B cell (primary cell): Measurements from ENCODE around the gene GON7. TPM values are rescaled to one million over a fixed set of nuclear protein-coding genes. Genes with fewer than 3 reads are reported as not detected.

Experiments
- ATAC-seq: fragments of 200-7000 bp; cut with Tn5 transposase; one replicate; pipeline ENCODE4 v1.10.0; 2021; ENCODE audit warnings: low read depth, mild to moderate bottlenecking, moderate number of reproducible peaks, moderate library complexity
- CTCF ChIA-PET: fragments of 350-600 bp; sonication (Branson Sonifier 250); formaldehyde crosslinking; loops from one replicate; lab custom pipeline; 2021; ENCODE audit warnings: antibody characterized with exemption, inconsistent platforms; lab: Charles Lee
- POLR2A ChIA-PET: fragments of 350-600 bp; sonication (Branson Sonifier 250); formaldehyde crosslinking; loops from one replicate; lab custom pipeline; 2021; ENCODE audit warnings: antibody characterized with exemption; lab: Charles Lee
- DNase-seq: peaks from one replicate; pipeline ENCODE4 v3.0.0; 2013
- H2AFZ ChIP-seq: 2 replicates; pipeline ENCODE4 v1.6.1; 2012; ENCODE audit warnings: mild to moderate bottlenecking, low read depth, low read length; ENCODE audit not compliant: insufficient read depth, poor library complexity, severe bottlenecking
- H3K27ac ChIP-seq, 2 donors: 1 replicate in 1 of 2; 2 replicates in 1 of 2; pipeline ENCODE4 v1.5.1; 2012 to 2013; ENCODE audit warnings: low read length in 2 of 2, mild to moderate bottlenecking in 2 of 2, moderate library complexity in 1 of 2
- H3K27me3 ChIP-seq, 4 experiments: fragments of 200-600 bp in 1 of 4; sonication (generic) in 1 of 4; replicated peaks in 1 of 4; 1 replicate in 2 of 4; 2 replicates in 2 of 4; pipeline versions ENCODE4 v1.6.1 to v1.7.0; 2013 to 2016; ENCODE audit warnings: low read length in 3 of 4, mild to moderate bottlenecking in 2 of 4, mixed read lengths in 1 of 4, moderate library complexity in 1 of 4; ENCODE audit not compliant: insufficient read depth in 4 of 4, control insufficient read depth in 3 of 4; ENCODE audit errors: control extremely low read depth in 1 of 4
- H3K36me3 ChIP-seq, 2 experiments: replicated peaks in 1 of 2; 1 replicate in 1 of 2; 2 replicates in 1 of 2; pipeline versions ENCODE4 v1.6.1 to v1.7.1; 2013; ENCODE audit warnings: low read length in 1 of 2; ENCODE audit not compliant: insufficient read depth in 2 of 2, control insufficient read depth in 1 of 2; ENCODE audit errors: control extremely low read depth in 1 of 2, extremely low read depth in 1 of 2
- H3K4me1 ChIP-seq, 2 donors: fragments of 200-600 bp in 1 of 2; sonication (generic) in 1 of 2; 1 replicate in 1 of 2; 2 replicates in 1 of 2; pipeline versions ENCODE4 v1.5.1 to v1.6.1; 2013 to 2017; ENCODE audit warnings: low read length in 2 of 2; ENCODE audit not compliant: control insufficient read depth in 2 of 2, insufficient read depth in 2 of 2
- H3K4me2 ChIP-seq: replicated peaks from 2 replicates; pipeline ENCODE3; 2012; ENCODE audit warnings: mild to moderate bottlenecking, low read depth, low read length; ENCODE audit not compliant: poor library complexity, severe bottlenecking
- H3K4me3 ChIP-seq, 5 experiments: fragments of 200-600 bp in 1 of 5; sonication (generic) in 1 of 5; 1 replicate in 3 of 5; 2 replicates in 2 of 5; pipeline versions ENCODE4 v1.5.1 to v1.7.0; 2011 to 2016; ENCODE audit warnings: low read length in 4 of 5, mild to moderate bottlenecking in 4 of 5, low read depth in 2 of 5, control low read depth in 1 of 5, moderate library complexity in 1 of 5; ENCODE audit not compliant: insufficient read depth in 1 of 5; ENCODE audit errors: control extremely low read depth in 1 of 5, extremely low read depth in 1 of 5
- H3K79me2 ChIP-seq: fragments of 200-600 bp; sonication (generic); one replicate; pipeline ENCODE4 v1.6.0; 2016; ENCODE audit warnings: low read length; ENCODE audit not compliant: control insufficient read depth, insufficient read depth
- H3K9ac ChIP-seq: fragments of 200-600 bp; sonication (generic); 2 replicates; pipeline ENCODE4 v1.6.1; 2017; ENCODE audit warnings: mild to moderate bottlenecking, low read length, moderate library complexity
- H3K9me3 ChIP-seq, 3 donors: one replicate each; pipeline versions ENCODE4 v1.6.1 to v1.7.1; 2013; ENCODE audit warnings: low read length in 2 of 3; ENCODE audit not compliant: control insufficient read depth in 2 of 3, insufficient read depth in 1 of 3; ENCODE audit errors: control extremely low read depth in 1 of 3
- H4K20me1 ChIP-seq: 2 replicates; pipeline ENCODE4 v1.6.0; 2012; ENCODE audit warnings: mild to moderate bottlenecking, low read length; ENCODE audit not compliant: insufficient read depth, control insufficient read depth, poor library complexity, severe bottlenecking
- H3K27ac Mint-ChIP-seq: one replicate; pipeline ENCODE4 v1.8.0; 2021; ENCODE audit warnings: mixed read lengths
- H3K27me3 Mint-ChIP-seq: one replicate; pipeline ENCODE4 v1.8.0; 2021; ENCODE audit warnings: mixed read lengths
- H3K4me1 Mint-ChIP-seq: one replicate; pipeline ENCODE4 v1.8.0; 2021; ENCODE audit warnings: mixed read lengths
- H3K4me3 Mint-ChIP-seq: one replicate; pipeline ENCODE4 v1.8.0; 2021; ENCODE audit warnings: mixed read lengths
- H3K9me3 Mint-ChIP-seq: one replicate; pipeline ENCODE4 v1.8.0; 2022; ENCODE audit warnings: mixed read lengths; ENCODE audit not compliant: insufficient read depth
- CTCF ChIP-seq: fragments of 200-600 bp; IDR thresholded peaks from one replicate; pipeline ENCODE4 v1.8.0; 2022; ENCODE audit warnings: antibody characterized with exemption, mild to moderate bottlenecking
- EZH2 ChIP-seq: IDR thresholded peaks from 2 replicates; pipeline ENCODE4 v1.6.1; 2012; ENCODE audit warnings: borderline replicate concordance, low read depth, mild to moderate bottlenecking, moderate library complexity, low read length; ENCODE audit not compliant: insufficient read depth, poor library complexity, severe bottlenecking
- WGBS: methylation state at CpG from one replicate; pipeline ENCODE4 v1.1.5; 2013; ENCODE audit warnings: missing lambda C conversion rate; ENCODE audit not compliant: insufficient coverage; 5-methylcytosine and 5-hydroxymethylcytosine counted together
- intact Hi-C: fragments of 100-400 bp; cut with micrococcal nuclease; formaldehyde crosslinking; loops from one replicate; pipeline ENCODE4 v1.10.0; 2022
- polyA plus RNA-seq: library from polyadenylated mRNA; depleted of rRNA; stranded (reverse); fragments of >200 nt; gene quantifications from 2 replicates; pipeline ENCODE4 v1.2.3, GENCODE V29; 2012
- total RNA-seq, 2 donors: library from RNA; stranded (reverse); fragments of 120-200 nt in 1 of 2; gene quantifications; 1 replicate in 1 of 2; 2 replicates in 1 of 2; pipeline versions ENCODE4 v1.2.3 to v1.2.4, GENCODE V29; 2013 to 2022

The GON7 gene
- total and polyA plus RNA-seq, 2 donors (not counting 1 experiment from before 2014, with no cell fraction given), result 4.3 to 8.9 TPM

GRCh38 chr14:93223565-93223964, 16.7 kb upstream of the GON7 start:
- POLR2A ChIA-PET, result no interaction called here
- Histone ChIP-seq H4K20me1 (no peaks in the 10 kb centered on the region), H3K27me3 (no peaks in the 10 kb centered on the region), H3K9me3 (no peaks in the 10 kb centered on the region), H3K9ac (no peak overlapping the region), H3K4me2 (no peak overlapping the region), H3K79me2 (no peaks in the 10 kb centered on the region), H3K4me3 (no peak overlapping the region), H3K27ac (no peak overlapping the region), H2AFZ (no peak overlapping the region), H3K4me1 (no peaks in the 10 kb centered on the region), H3K36me3 (peaks cover 12 to 74% of the 10 kb centered on the region in 2 experiments)
- no peaks in the 10 kb centered on the region for H3K27me3 Mint-ChIP-seq
- WGBS, result 99% methylated on average over 23 of the region's 27 CpGs
- H3K9me3 Mint-ChIP-seq, result no peaks in the 10 kb centered on the region
- no peaks in the 10 kb centered on the region for H3K4me1 Mint-ChIP-seq
- DNase-seq (no peak), ATAC-seq (no peak)
- intact Hi-C loops, result no loop called here
- no peak for TF ChIP-seq CTCF
- no peak for TF ChIP-seq EZH2
- no peak overlapping the region for H3K4me3 Mint-ChIP-seq
- H3K27ac Mint-ChIP-seq, result no peak overlapping the region
- CTCF ChIA-PET, result no interaction called here

- Histone ChIP-seq H3K4me3 (no peak overlapping the region), H3K4me1 (no peaks in the 10 kb centered on the region), H3K79me2 (no peaks in the 10 kb centered on the region), H3K4me2 (no peak overlapping the region), H3K9ac (no peak overlapping the region), H4K20me1 (no peaks in the 10 kb centered on the region), H3K36me3 (peaks cover 3 to 68% of the 10 kb centered on the region in 2 experiments), H3K9me3 (no peaks in the 10 kb centered on the region), H3K27me3 (no peaks in the 10 kb centered on the region), H2AFZ (no peak overlapping the region), H3K27ac (no peak overlapping the region)
- POLR2A ChIA-PET, result no interaction called here
- CTCF ChIA-PET, result no interaction called here
- Mint-ChIP-seq H3K4me3 (no peak overlapping the region), H3K4me1 (no peaks in the 10 kb centered on the region), H3K27me3 (no peaks in the 10 kb centered on the region), H3K9me3 (no peaks in the 10 kb centered on the region), H3K27ac (no peak overlapping the region)
- intact Hi-C loops, result no loop called here
- DNase-seq (no peak), ATAC-seq (no peak)
- TF ChIP-seq EZH2 (no peak), CTCF (no peak)
Measured at GRCh38 chr14:93220509-93220908, 13.6 kb upstream of the GON7 start.
